ENCODE measurements around the gene IL1F10.
"Not testable (repeated sequence)": the region's sequence is repeated elsewhere in the genome, so short reads cannot be mapped to it uniquely, and the experiment has no call there.

IL1F10 gene

DNA sequence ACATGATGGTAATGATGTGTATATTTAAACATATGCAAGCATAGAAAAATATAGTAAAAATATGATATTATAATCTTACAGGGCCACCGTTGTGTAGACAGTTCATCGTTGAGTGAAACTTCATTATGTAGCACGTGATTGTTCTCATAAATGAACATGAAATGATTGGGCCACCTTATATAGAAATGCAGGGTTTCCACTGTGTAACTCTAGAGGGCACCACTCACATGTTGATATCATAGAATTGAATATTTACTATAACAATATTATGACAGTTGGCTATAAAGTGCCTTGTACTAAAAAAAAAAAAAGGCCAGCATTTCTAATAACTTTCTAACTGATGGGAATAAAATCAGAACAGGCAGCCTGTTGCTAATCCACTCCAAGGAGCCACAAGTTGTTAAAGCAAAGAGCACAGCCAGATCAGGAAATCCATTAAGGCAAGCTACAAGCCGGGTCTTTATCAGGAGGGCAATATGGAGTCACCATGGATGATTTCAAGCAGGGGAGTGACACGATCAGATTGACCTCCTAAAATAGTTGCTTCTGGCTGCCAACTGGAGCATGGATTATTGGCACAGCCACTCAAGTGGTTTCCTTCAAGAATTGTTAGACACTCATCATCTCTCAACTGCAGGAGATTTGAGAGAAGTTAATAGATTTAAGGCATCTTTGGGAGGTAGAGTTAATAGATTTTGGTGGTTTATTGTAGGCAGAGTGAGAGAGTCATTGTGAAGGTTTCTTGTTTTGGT lies 16.7 kb downstream of the IL1F10 start:
- H3K27ac Mint-ChIP-seq, result no peak overlapping the region
- peaks cover 7% of the 10 kb centered on the region for H3K4me1 Mint-ChIP-seq

DNA sequence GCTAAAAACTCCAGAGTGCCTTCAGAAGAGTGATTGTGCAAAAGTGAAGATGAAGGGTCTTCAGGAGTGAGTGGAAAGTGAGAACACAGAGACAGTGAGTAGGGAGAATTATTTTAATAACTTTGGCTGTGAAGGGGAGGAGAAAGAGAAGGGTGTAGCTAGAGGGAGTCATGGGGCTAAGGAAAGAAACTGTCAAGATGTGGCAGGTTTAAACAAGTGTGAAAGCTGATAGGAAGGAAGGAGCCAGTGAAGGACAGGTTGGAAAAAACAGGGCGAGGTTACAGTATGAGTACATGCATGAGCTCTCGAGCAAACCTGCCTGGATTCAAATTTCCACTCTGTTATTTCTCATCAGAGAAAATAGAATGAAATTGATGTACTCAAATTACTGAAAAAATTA lies 17.8 kb downstream of the IL1F10 start:
- Mint-ChIP-seq H3K36me3 (peaks cover 2% of the 10 kb centered on the region), H3K4me3 (no peak overlapping the region), H3K4me1 (peaks cover 7% of the 10 kb centered on the region), H3K27ac (no peak overlapping the region), H3K27me3 (no peaks in the 10 kb centered on the region), H3K9me3 (no peaks in the 10 kb centered on the region)

More for the DNA sequence above, 16.7 kb downstream of the IL1F10 start:
- Mint-ChIP-seq H3K36me3 (peaks cover 2% of the 10 kb centered on the region), H3K27me3 (no peaks in the 10 kb centered on the region), H3K9me3 (no peaks in the 10 kb centered on the region), H3K4me3 (no peak overlapping the region)

- Mint-ChIP-seq H3K27me3 (no peaks in the 10 kb centered on the region), H3K4me3 (no peak overlapping the region), H3K9me3 (no peaks in the 10 kb centered on the region), H3K4me1 (peaks cover 1% of the 10 kb centered on the region), H3K36me3 (peaks cover 2% of the 10 kb centered on the region), H3K27ac (no peak overlapping the region)
These were observed 20.6 kb downstream of the IL1F10 start for GRCh38 chr2:113088213-113088992.

- Mint-ChIP-seq H3K4me1 (no peaks in the 10 kb centered on the region), H3K27me3 (no peaks in the 10 kb centered on the region), H3K36me3 (peaks cover 2% of the 10 kb centered on the region)
These were observed 22.1 kb downstream of the IL1F10 start for GRCh38 chr2:113089916-113090315.

GRCh38 chr2:113091231-113091896 lies 23.6 kb downstream of the IL1F10 start:
- H3K27ac Mint-ChIP-seq, result no peak overlapping the region
- H3K36me3 Mint-ChIP-seq, result no peaks in the 10 kb centered on the region
- no peaks in the 10 kb centered on the region for H3K4me1 Mint-ChIP-seq
- H3K9me3 Mint-ChIP-seq, result no peaks in the 10 kb centered on the region
- no peak overlapping the region for H3K4me3 Mint-ChIP-seq
- no peaks in the 10 kb centered on the region for H3K27me3 Mint-ChIP-seq

More at GRCh38 chr2:113089916-113090315, 22.1 kb downstream of the IL1F10 start:
- H3K4me3 Mint-ChIP-seq, result no peak overlapping the region
- H3K9me3 Mint-ChIP-seq, result no peaks in the 10 kb centered on the region
- H3K27ac Mint-ChIP-seq, result no peak overlapping the region

DNA sequence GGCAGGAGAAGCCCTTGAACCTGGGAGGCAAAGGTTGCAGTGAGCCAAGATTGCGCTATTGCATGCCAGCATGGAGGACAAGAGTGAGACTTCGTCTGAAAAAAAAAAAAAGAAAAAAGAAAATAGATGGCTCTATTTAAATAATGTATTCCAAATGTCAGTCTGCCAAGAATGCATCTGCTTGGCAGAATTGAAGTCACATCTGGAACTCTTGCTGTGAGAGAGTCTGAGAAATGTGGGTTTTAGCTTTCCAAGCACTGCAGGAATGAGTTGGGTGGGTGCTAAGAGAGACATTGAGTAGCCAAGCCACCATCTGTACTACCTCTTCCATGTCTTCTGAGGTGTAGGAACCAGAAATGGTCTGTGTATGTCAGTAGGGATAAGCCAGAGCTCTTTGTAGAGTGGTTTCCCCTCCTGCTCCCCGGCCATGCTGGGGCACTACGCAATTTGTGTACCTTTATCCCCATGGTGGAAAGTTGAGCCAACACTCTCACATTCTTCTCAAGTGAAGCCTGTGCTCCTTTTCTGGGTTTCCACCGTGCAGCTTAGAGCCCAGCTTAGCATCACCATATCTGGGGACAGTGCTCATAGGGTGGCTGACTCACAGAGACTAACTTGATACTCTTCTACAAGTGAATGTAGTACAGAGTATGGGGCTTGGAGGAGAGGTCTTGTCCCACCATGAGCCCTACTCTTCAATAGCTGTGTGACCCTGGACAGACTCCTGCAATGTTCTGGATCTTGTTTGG lies 25.3 kb downstream of the IL1F10 start:
- H3K27me3 Mint-ChIP-seq, result no peaks in the 10 kb centered on the region
- no peak overlapping the region for H3K27ac Mint-ChIP-seq
- peaks cover 5% of the 10 kb centered on the region for H3K36me3 Mint-ChIP-seq
- H3K9me3 Mint-ChIP-seq, result peaks cover 6% of the 10 kb centered on the region
- H3K4me3 Mint-ChIP-seq, result no peak overlapping the region
- H3K4me1 Mint-ChIP-seq, result peaks cover 8% of the 10 kb centered on the region

DNA sequence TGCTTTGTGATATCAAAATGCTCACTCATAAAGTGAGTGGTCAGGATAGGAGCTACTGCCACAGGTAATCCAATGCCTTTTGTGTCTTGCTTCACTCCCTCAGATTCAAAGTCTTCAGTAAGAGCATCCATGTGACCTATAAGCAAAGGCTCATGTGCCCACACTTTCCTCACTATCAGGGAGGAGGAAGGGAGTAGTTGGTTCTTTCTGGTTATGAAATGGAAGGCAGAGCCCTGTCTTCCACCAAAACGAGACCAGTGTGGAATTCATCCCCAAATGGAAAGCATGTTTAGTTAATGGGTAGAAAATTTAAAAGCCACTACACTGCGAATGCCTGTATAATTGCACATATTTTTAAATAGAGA lies 25.8 kb downstream of the IL1F10 start:
- Mint-ChIP-seq H3K9me3 (peaks cover 7% of the 10 kb centered on the region), H3K4me1 (peaks cover 13% of the 10 kb centered on the region), H3K4me3 (no peak overlapping the region), H3K27me3 (no peaks in the 10 kb centered on the region), H3K27ac (no peak overlapping the region), H3K36me3 (peaks cover 5% of the 10 kb centered on the region)

GRCh38 chr2:113096306-113096705 lies 28.5 kb downstream of the IL1F10 start:
- not testable (repeated sequence) for H3K4me3 Mint-ChIP-seq, H3K27ac Mint-ChIP-seq, H3K9me3 Mint-ChIP-seq, H3K36me3 Mint-ChIP-seq, H3K27me3 Mint-ChIP-seq
- peaks cover 14% of the 10 kb centered on the region for H3K4me1 Mint-ChIP-seq

GRCh38 chr2:113096842-113097618 lies 29.3 kb downstream of the IL1F10 start:
- H3K36me3 Mint-ChIP-seq, result not testable (repeated sequence)

DNA sequence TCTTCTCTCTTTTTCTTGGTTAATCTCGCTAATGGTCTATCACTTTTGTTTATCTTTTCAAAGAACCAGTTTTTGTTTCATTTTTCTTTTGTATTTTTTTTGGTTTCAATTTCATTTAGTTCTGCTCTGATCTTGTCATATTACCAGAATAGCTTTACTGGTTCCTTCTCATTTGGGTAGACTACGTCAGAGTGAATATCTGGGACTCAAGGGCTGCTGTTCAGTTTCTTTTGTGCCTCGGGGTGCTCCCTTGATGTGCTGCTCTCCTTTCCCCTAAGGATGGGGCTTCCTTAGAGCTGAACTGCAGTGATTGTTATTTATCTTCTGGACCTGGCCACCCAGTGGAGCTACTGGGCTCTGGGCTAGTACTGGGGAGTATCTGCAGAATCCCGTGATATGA lies 30.3 kb downstream of the IL1F10 start:
- H3K36me3 Mint-ChIP-seq, result peaks cover 6% of the 10 kb centered on the region
- peak overlapping the region; percentile 76 for H3K4me3 Mint-ChIP-seq
- peaks cover 23% of the 10 kb centered on the region for H3K4me1 Mint-ChIP-seq
- no peaks in the 10 kb centered on the region for H3K27me3 Mint-ChIP-seq
- H3K27ac Mint-ChIP-seq, result peak overlapping the region; percentile 66
- peaks cover 10% of the 10 kb centered on the region for H3K9me3 Mint-ChIP-seq

More at GRCh38 chr2:113096842-113097618, 29.3 kb downstream of the IL1F10 start:
- not testable (repeated sequence) for H3K27me3 Mint-ChIP-seq, H3K9me3 Mint-ChIP-seq, H3K4me3 Mint-ChIP-seq
- H3K27ac Mint-ChIP-seq, result peak overlapping the region; percentile 42
- H3K4me1 Mint-ChIP-seq, result peaks cover 14% of the 10 kb centered on the region

DNA sequence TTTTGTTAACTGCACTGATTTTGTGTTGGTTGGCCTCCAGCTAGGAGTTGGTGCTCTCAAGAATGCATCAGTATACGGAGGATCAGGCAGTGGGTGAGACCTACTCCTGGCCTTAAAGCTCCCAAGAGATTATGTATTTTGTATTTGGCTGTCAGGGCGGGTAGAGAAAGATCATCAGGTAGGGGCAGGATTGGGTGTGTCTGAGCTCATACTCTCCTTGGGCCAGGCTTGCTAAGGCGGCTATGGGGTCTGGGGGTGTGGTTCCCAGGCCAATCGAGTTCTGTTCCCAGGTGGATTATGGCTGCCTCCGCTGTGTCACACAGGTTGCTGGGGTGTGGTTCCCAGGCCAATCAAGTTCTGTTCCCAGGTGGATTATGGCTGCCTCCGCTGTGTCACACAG lies 30.8 kb downstream of the IL1F10 start:
- H3K36me3 Mint-ChIP-seq, result peaks cover 6% of the 10 kb centered on the region
- H3K9me3 Mint-ChIP-seq, result peaks cover 15% of the 10 kb centered on the region
- H3K27me3 Mint-ChIP-seq, result no peaks in the 10 kb centered on the region
- H3K4me3 Mint-ChIP-seq, result peak overlapping the region; percentile 76
- H3K27ac Mint-ChIP-seq, result peak overlapping the region; percentile 66
- peaks cover 28% of the 10 kb centered on the region for H3K4me1 Mint-ChIP-seq

- Mint-ChIP-seq H3K9me3 (peaks cover 16% of the 10 kb centered on the region), H3K36me3 (peaks cover 6% of the 10 kb centered on the region), H3K4me1 (peaks cover 50% of the 10 kb centered on the region), H3K27ac (peak overlapping the region; percentile 83), H3K4me3 (peak overlapping the region; percentile 12), H3K27me3 (peaks cover 2% of the 10 kb centered on the region)
These were observed 34.4 kb downstream of the IL1F10 start for GRCh38 chr2:113102133-113102532.

DNA sequence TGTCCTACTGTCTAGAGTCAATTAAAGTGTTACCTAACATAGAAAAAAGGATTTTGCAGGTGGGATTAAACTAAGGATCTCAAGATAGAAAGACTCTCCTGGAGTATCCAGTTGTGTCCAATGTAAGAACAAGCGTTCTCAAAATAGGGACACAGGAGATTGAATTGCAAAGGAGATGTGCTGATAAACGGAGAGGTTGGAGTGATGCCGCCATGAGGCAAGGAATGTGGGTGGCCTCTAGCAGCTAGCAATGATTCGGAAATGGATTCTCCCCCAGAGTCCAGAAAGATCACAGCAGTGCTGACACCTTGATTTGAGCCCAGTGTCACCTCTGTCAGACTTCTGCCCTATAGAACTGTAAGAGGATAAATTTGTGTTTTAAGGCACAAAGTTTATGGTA lies 35.5 kb downstream of the IL1F10 start:
- H3K27ac Mint-ChIP-seq, result peak overlapping the region; percentile 78
- H3K36me3 Mint-ChIP-seq, result peaks cover 1% of the 10 kb centered on the region
- no peak overlapping the region for H3K4me3 Mint-ChIP-seq
- H3K27me3 Mint-ChIP-seq, result peaks cover 2% of the 10 kb centered on the region
- peaks cover 8% of the 10 kb centered on the region for H3K9me3 Mint-ChIP-seq
- H3K4me1 Mint-ChIP-seq, result peaks cover 40% of the 10 kb centered on the region

DNA sequence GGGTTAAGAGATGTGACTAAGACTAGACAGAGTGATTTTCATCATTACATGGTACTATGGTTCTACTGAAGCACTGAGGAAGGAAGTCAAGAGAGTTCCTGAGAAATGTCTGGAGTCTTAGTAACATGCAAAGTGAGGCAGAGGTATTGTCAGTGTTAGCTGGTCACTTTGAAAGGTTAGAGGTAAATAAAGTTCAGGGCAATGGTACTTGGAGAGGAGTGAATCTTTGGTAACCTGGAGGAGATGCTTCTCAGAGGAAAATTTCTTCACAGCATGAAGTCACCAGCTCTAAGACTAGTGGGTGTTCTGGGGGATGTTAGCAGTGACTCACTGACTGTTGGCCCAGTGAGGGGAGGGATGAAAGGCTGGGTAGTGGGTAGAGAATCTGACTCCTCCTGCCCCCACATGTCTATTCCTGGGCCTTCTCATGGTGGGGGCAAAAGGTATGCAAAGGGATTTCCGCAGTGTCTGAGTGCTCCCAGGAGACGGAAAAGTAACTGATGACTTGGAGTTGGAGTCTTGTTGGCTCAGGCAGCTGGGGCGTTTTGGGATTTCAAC lies 36.4 kb downstream of the IL1F10 start:
- H3K9me3 Mint-ChIP-seq, result peaks cover 8% of the 10 kb centered on the region
- H3K4me1 Mint-ChIP-seq, result peaks cover 36% of the 10 kb centered on the region
- peak overlapping the region; percentile 88 for H3K27ac Mint-ChIP-seq
- H3K27me3 Mint-ChIP-seq, result peaks cover 2% of the 10 kb centered on the region
- H3K4me3 Mint-ChIP-seq, result peak overlapping the region; percentile 50
- peaks cover 1% of the 10 kb centered on the region for H3K36me3 Mint-ChIP-seq

All from activated naive CD4-positive, alpha-beta T cell treated with anti-CD3 and anti-CD28 coated beads, Interleukin-2, amount 50 U/mL, for 24 hours (primary cell).